NCI-H2081 (cell line): ENCODE measurements around the gene DAG1.

Experiments used
- DNase-seq, 2 experiments: peaks; one replicate each; lab custom pipeline; 2025; lab: John Stamatoyannopoulos, UW

The DAG1 gene

DNA sequence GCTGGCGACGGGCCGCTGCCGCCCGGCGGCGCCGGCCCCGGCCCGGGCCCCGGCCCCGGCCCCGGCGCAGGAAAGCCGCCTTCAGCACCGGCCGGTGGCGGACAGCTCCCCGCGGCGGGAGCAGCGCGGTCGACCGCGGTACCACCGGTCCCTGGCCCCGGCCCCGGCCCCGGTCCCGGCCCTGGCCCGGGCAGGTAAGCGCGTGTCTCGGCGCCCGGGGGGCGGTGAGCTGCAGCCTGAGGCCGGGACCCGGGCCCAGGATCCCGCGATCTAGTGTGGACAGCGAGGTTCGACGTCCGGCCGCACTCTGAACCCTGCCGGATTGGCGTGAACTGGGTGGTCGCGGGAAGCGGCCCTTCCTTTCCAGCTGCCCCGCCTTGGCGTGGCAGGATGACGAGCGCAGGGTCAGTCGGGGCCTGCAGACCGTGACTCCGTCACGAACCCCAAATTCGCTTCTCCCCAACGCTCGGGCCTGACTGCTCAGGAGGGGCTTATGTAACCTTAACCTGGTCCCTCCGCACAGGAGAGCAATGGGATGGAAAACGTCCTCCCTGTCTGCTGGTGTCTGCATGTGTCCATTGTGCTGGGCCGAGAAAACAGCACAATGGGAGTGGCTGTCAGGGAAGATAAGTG, 84.7 kb downstream of the DAG1 start:
- DNase-seq, result peak in 1 of 2 experiments; percentile 8

DNA sequence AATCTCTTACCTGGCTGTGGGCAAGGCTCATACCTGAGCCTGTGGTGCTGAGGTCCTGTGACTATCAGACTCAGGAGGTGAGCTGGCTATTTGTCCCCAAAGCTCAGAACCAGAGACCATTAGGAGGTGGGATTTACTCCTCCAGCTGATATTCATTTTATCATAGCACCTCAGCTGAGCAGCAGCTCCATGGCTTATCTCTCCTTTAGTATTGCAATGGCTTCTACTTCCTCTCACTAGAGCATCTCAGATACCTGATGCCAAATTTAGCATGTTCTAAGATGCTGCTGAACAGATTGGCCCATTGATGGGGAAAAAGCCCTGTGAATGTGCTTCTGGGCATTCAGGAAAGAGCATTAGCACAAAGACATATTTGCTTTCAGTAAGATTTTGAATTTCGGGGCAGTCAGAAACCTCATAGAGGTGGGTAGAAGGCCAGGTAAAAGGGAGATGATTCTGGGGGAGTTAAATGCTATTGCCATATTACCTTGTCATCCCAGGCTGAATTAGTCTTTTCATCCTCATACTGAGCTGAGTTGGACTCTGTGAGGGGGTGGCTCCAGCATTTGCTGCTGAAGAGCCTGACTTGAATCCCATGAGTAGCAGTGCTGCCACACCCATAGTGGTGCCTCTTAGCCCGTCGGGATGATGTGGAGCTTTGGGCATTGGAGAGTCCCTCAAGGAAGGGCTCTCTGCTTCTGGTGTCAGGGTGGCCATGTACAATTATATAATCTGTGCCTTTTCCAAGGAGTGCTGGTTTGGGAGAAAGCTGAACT, 86.6 kb downstream of the DAG1 start:
- no peak for DNase-seq

DNA sequence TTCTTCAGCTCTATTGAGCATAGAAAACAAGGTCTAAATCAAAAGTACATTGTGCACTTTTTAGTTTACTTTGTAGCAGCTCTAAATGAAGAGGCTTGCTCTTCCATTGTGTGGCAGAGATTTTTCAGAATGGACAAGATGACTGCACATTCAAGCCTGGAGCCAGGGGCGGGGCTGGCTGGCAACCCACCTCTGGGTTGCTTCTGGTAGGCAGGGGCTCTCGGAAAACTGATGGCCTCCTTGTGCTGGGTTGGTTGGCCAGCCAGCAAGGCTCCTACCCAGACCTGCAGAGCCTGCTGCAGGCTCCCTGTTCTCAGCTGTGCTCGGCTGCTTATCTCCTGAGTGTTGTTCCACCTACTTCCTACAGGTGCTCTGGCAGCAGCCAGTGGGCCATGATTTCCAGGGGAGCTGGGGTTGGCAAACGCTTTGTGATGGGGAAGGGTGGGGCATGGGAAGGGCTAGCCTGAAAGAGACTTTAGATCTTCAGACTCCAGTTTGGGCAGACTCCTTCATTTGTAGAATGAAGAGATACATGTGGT, 93.0 kb downstream of the DAG1 start:
- peak in 1 of 2 experiments; percentile 2 for DNase-seq

DNA sequence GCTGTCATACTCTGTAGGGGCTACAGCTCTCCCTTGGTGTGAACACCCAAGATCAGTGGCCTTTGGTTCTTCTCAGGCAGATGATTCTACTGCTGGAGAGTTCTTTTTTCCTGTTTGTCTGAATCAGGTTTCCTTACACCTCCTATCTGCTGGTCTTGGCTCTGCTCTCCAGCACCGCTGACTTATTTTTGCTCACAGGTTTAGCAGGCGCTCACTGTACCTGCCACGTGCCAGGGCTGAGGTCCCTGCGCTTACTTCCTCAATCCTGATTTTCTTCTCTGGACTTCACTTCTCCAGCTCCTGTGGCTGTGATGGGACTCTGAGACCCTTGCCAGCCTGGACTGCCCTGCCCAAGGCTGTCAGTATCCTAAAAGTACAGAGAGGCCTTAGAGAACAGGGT, 93.7 kb downstream of the DAG1 start:
- no peak for DNase-seq

DNA sequence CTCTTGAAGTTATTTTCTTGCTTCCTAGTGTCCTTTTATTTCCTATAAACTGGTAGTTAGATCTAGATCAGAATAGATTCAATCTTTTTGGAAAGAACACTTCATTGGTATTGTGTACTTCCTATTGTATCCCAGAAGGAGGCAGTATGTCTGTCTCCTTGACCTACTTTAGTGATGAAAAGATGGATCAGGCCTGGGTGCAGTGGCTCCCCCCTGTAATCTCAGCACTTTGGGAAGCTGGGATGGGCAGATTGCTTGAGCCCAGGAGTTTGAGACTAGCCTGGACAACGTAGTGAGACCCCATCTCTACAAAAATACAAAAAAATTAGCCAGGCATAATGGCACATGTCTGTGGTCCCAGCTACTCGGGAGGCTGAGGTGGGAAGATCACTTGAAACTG, 96.2 kb downstream of the DAG1 start:
- DNase-seq, result no peak

DNA sequence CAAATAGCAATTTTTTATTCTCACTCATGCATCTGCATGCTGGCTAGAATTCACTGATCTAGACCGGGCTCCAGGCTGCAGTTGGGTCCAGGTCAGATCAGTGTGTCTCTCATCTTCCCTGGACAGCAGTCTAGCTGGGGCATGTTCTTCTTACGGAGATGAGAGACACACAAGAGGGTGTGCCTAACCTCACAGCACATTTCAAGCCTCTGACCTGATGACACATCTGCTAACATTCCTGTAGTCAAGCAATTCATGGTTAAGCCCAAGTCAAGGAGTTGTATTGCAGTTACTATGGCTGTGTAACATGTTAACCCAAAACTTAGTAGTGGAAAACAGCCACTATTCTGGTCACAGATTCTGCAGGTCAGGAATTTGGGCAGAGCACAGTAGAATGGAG, 97.3 kb downstream of the DAG1 start:
- no peak for DNase-seq

DNA sequence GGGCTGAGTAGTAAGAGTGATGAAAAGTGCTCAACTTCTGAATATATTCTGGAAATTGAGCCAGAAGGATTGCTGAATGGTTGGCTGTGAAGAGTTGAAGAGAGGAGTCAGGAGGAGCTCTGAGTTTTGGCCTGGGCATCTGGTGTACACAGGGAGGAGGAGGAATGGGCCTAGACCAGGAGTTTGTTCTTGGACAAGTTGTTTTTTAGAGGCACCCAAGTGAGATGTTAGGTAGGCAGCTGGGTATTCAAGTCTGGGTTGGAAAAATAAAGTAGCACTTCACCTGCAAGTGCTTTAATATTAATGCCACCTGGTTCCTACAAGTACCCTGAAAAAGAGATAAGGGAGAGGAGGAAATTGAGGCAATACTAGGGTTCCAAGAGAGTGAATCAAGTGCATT, 98.9 kb downstream of the DAG1 start:
- no peak for DNase-seq

DNA sequence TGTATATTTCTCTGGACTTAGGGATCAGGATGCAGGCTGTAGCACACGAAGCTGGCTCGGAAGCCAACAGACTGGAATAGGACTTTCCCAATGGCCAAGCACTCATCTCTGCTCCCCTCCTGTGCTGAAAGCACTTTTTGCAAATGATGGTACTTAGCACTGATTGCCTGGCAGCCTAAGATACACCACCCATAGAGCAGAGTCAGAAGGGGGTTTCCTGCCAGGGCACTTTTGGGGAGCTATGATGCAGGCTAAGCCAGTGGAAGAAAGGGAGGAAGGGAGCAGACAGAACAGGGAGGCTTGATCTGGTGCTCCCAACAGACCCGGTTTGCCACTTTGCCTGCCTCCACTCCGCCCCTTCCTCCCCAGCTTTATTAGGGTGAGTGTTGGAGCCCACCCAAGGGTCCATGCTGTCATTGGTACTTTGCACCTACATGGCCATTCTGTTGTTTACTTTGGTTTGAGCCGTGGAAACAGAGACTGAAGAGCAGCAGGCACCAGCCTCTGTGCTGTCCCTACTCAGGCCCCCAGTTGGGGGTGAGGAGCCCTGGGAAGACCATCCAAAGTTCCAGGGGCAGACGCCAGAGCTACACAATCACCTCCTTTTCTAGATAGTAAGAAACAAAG, 100.1 kb downstream of the DAG1 start:
- DNase-seq, result no peak

DNA sequence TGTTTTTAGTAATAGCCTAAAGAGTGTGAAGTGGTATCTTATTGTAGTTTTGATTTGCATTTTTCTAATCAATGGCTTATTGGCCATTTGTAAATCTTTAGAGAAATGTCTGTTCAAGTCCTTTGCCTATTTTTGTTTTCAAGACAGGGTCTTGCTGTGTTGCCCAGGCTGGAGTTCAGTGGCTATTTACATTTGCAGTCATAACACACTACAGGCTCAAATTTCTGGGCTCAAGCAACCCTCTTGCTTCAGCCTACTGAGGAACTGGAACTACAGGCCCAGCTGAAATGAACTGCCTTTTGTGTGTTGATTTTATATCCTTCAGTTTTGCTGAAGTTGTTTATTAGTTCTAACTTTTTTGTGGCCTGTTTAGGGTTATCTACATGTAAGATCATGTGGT, 112.1 kb downstream of the DAG1 start:
- DNase-seq, result no peak
